ENCODE results near the gene MUS81. TPM values are rescaled to one million over a fixed set of nuclear protein-coding genes. Genes with fewer than 3 reads are reported as not detected.

MUS81 gene
- total and polyA plus RNA-seq, 9 of the 15 experiments (the other 6 are each of a cell fraction or from before 2014, with no cell fraction given): 13.4 to 118 (median 53.7) TPM

DNA sequence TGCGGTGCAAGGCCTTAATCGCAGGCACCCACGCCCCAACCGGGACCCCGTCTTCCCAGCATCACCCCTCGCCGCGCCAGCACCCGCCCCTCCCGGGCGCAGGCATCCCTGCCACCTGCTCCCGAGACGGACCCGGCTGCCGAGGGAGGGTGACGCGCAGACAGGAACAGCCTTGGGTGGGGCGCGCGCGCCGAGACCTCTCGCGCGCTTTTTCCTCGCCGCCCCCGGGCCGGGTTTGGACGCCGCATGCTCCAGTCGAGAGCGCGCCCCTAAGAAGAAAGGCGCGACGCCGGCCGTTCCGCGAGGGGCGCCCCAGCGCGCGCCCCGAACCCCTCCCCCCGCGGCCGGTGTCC lies 2.8 kb upstream of the MUS81 start (continued):
- TF ChIP-seq SRSF3 (IDR thresholded peaks at IDR 0.05; ENCODE audit: insufficient read depth, low read length) (no peak), NRF1 (conservative IDR thresholded peaks at IDR 0.05 in 1 of 2, IDR thresholded peaks at IDR 0.05 in 1 of 2) (peak; percentile 60 to 66; a peak in 3 of 4 replicates), BRD4 (IDR thresholded peaks at IDR 0.05) (peak; percentile 88), EP400 (IDR thresholded peaks at IDR 0.05) (peak; percentile 70), RBBP5 (IDR thresholded peaks at IDR 0.05; ENCODE audit: borderline replicate concordance, insufficient read depth, low read length, poor library complexity, severe bottlenecking) (peak; percentile 35), NFIX (CRISPR knock-in tag; IDR thresholded peaks at IDR 0.05; ENCODE audit: low read depth) (no peak), CC2D1A (IDR thresholded peaks at IDR 0.05) (no peak), TAF9B (IDR thresholded peaks at IDR 0.05; ENCODE audit: partially characterized antibody) (no peak), ZNF347 (CRISPR knock-in tag; IDR thresholded peaks at IDR 0.05; ENCODE audit: low read depth) (no peak), ZNF507 (tag; conservative IDR thresholded peaks at IDR 0.05) (no peak), ZFP36 (IDR thresholded peaks at IDR 0.05; ENCODE audit: low read depth, low read length, partially characterized antibody) (no peak), FIP1L1 (IDR thresholded peaks at IDR 0.05; ENCODE audit: low read depth, low read length, poor library complexity, severe bottlenecking) (peak; percentile 99), RBM15 (IDR thresholded peaks at IDR 0.05; ENCODE audit: insufficient read depth, low read length) (no peak), ZNF140 (CRISPR knock-in tag; IDR thresholded peaks at IDR 0.05) (no peak), ZNF778 (CRISPR knock-in tag; IDR thresholded peaks at IDR 0.05) (no peak), PCBP1 (IDR thresholded peaks at IDR 0.05; ENCODE audit: low read depth, low read length, poor library complexity, severe bottlenecking) (peak; percentile 66), KLF1 (tag; IDR thresholded peaks at IDR 0.05) (peak; percentile 83), NR4A1 (CRISPR knock-in tag; IDR thresholded peaks at IDR 0.05) (no peak), NR4A1 (tag; IDR thresholded peaks at IDR 0.05) (0 out of 2 replicates have a peak, but pooled peaks have one; percentile 39)
- TF ChIP-seq, protein P1, sequence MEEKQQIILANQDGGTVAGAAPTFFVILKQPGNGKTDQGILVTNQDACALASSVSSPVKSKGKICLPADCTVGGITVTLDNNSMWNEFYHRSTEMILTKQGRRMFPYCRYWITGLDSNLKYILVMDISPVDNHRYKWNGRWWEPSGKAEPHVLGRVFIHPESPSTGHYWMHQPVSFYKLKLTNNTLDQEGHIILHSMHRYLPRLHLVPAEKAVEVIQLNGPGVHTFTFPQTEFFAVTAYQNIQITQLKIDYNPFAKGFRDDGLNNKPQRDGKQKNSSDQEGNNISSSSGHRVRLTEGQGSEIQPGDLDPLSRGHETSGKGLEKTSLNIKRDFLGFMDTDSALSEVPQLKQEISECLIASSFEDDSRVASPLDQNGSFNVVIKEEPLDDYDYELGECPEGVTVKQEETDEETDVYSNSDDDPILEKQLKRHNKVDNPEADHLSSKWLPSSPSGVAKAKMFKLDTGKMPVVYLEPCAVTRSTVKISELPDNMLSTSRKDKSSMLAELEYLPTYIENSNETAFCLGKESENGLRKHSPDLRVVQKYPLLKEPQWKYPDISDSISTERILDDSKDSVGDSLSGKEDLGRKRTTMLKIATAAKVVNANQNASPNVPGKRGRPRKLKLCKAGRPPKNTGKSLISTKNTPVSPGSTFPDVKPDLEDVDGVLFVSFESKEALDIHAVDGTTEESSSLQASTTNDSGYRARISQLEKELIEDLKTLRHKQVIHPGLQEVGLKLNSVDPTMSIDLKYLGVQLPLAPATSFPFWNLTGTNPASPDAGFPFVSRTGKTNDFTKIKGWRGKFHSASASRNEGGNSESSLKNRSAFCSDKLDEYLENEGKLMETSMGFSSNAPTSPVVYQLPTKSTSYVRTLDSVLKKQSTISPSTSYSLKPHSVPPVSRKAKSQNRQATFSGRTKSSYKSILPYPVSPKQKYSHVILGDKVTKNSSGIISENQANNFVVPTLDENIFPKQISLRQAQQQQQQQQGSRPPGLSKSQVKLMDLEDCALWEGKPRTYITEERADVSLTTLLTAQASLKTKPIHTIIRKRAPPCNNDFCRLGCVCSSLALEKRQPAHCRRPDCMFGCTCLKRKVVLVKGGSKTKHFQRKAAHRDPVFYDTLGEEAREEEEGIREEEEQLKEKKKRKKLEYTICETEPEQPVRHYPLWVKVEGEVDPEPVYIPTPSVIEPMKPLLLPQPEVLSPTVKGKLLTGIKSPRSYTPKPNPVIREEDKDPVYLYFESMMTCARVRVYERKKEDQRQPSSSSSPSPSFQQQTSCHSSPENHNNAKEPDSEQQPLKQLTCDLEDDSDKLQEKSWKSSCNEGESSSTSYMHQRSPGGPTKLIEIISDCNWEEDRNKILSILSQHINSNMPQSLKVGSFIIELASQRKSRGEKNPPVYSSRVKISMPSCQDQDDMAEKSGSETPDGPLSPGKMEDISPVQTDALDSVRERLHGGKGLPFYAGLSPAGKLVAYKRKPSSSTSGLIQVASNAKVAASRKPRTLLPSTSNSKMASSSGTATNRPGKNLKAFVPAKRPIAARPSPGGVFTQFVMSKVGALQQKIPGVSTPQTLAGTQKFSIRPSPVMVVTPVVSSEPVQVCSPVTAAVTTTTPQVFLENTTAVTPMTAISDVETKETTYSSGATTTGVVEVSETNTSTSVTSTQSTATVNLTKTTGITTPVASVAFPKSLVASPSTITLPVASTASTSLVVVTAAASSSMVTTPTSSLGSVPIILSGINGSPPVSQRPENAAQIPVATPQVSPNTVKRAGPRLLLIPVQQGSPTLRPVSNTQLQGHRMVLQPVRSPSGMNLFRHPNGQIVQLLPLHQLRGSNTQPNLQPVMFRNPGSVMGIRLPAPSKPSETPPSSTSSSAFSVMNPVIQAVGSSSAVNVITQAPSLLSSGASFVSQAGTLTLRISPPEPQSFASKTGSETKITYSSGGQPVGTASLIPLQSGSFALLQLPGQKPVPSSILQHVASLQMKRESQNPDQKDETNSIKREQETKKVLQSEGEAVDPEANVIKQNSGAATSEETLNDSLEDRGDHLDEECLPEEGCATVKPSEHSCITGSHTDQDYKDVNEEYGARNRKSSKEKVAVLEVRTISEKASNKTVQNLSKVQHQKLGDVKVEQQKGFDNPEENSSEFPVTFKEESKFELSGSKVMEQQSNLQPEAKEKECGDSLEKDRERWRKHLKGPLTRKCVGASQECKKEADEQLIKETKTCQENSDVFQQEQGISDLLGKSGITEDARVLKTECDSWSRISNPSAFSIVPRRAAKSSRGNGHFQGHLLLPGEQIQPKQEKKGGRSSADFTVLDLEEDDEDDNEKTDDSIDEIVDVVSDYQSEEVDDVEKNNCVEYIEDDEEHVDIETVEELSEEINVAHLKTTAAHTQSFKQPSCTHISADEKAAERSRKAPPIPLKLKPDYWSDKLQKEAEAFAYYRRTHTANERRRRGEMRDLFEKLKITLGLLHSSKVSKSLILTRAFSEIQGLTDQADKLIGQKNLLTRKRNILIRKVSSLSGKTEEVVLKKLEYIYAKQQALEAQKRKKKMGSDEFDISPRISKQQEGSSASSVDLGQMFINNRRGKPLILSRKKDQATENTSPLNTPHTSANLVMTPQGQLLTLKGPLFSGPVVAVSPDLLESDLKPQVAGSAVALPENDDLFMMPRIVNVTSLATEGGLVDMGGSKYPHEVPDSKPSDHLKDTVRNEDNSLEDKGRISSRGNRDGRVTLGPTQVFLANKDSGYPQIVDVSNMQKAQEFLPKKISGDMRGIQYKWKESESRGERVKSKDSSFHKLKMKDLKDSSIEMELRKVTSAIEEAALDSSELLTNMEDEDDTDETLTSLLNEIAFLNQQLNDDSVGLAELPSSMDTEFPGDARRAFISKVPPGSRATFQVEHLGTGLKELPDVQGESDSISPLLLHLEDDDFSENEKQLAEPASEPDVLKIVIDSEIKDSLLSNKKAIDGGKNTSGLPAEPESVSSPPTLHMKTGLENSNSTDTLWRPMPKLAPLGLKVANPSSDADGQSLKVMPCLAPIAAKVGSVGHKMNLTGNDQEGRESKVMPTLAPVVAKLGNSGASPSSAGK (IDR thresholded peaks at IDR 0.05): peak; percentile 83
